ENCODE measurements around the gene CPLX3.

Gene CPLX3

GRCh38 chr15:74788042-74788682, 38.3 kb upstream of the CPLX3 start:
- DNase-seq (ENCODE audit: low spot score) = no peak

- no peak for DNase-seq (ENCODE audit: low spot score)
These were observed 37.7 kb upstream of the CPLX3 start for GRCh38 chr15:74788683-74789151.

- DNase-seq (ENCODE audit: low spot score) = no peak
These were observed 37.2 kb upstream of the CPLX3 start for GRCh38 chr15:74789171-74789631.

- DNase-seq (ENCODE audit: low spot score) = no peak
These were observed 36.7 kb upstream of the CPLX3 start for GRCh38 chr15:74789741-74790079.

GRCh38 chr15:74790080-74790916, 36.1 kb upstream of the CPLX3 start:
- DNase-seq (ENCODE audit: low spot score) = no peak

- DNase-seq (ENCODE audit: low spot score) = no peak
These were observed 35.4 kb upstream of the CPLX3 start for GRCh38 chr15:74791007-74791406.

GRCh38 chr15:74791667-74792066, 34.8 kb upstream of the CPLX3 start:
- no peak for DNase-seq (ENCODE audit: low spot score)

GRCh38 chr15:74792227-74793016, 34.0 kb upstream of the CPLX3 start:
- no peak for DNase-seq (ENCODE audit: low spot score)

- no peak for DNase-seq (ENCODE audit: low spot score)
These were observed 33.0 kb upstream of the CPLX3 start for GRCh38 chr15:74793135-74794028.

GRCh38 chr15:74794248-74794969, 32.0 kb upstream of the CPLX3 start:
- DNase-seq (ENCODE audit: low spot score) = no peak

GRCh38 chr15:74794970-74795349, 31.5 kb upstream of the CPLX3 start:
- DNase-seq (ENCODE audit: low spot score) = no peak

GRCh38 chr15:74795966-74796625, 30.3 kb upstream of the CPLX3 start:
- DNase-seq (ENCODE audit: low spot score) = no peak

- DNase-seq (ENCODE audit: low spot score) = no peak
These were observed 27.8 kb upstream of the CPLX3 start for GRCh38 chr15:74798388-74799254.

GRCh38 chr15:74799255-74799855, 27.1 kb upstream of the CPLX3 start:
- DNase-seq (ENCODE audit: low spot score) = no peak

- no peak for DNase-seq (ENCODE audit: low spot score)
These were observed 26.4 kb upstream of the CPLX3 start for GRCh38 chr15:74799856-74800558.

- no peak for DNase-seq (ENCODE audit: low spot score)
These were observed 25.8 kb upstream of the CPLX3 start for GRCh38 chr15:74800559-74801094.

- DNase-seq (ENCODE audit: low spot score) = no peak
These were observed 25.0 kb upstream of the CPLX3 start for GRCh38 chr15:74801311-74801997.
